ENCODE results near the gene GLIPR1L2. TPM values are rescaled to one million over a fixed set of nuclear protein-coding genes. Genes with fewer than 3 reads are reported as not detected.

GLIPR1L2 gene
- total RNA-seq, 1 experiment from 2014 or later = not detected

DNA sequence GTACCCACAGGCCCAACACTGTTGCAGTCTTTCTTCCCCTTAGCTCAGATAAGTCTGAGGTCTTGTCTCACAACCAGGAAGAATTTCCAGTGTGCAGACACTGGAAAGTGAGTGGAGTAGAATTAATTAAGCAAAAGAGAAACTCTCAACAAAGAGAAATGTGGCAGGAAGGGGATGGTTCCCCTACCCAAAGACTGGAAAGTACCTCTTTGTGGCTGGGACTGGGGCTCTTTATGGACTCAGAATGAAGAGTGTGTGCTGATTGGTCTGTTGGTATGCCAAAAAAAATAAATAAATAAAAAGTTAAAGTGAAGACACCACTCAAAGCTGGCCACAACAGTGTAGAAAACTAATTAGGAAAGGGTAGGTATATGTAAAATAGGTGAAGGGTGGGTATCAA is 30.0 kb upstream of the GLIPR1L2 start:
- BruUV-seq (replicated peaks) = no TSS peak
- Histone ChIP-seq H3K27ac (ENCODE audit: low read depth, low read length, poor library complexity, severe bottlenecking) (no peak overlapping the region), H3K4me3 (ENCODE audit: low read depth, low read length, poor library complexity, severe bottlenecking) (no peak overlapping the region), H3K9me3 (ENCODE audit: low read depth, low read length, poor library complexity, severe bottlenecking) (no peaks in the 10 kb centered on the region), H3K36me3 (ENCODE audit: insufficient read depth, low read length, poor library complexity, severe bottlenecking) (no peaks in the 10 kb centered on the region), H3K27me3 (replicated peaks; ENCODE audit: insufficient read depth, low read depth, low read length, poor library complexity) (no peaks in the 10 kb centered on the region), H3K4me1 (ENCODE audit: insufficient read depth, low read length, poor library complexity, severe bottlenecking) (peaks cover 6% of the 10 kb centered on the region)
- POLR2A ChIA-PET (ENCODE audit: low non-redundant PET) = no interaction called here
- CTCF ChIA-PET = no interaction called here
- no peak for DNase-seq (ENCODE audit: low spot score)
- intact Hi-C loops (cut with micrococcal nuclease; ENCODE audit: unreplicated experiment) = no loop called here
- TF ChIP-seq, protein P1, sequence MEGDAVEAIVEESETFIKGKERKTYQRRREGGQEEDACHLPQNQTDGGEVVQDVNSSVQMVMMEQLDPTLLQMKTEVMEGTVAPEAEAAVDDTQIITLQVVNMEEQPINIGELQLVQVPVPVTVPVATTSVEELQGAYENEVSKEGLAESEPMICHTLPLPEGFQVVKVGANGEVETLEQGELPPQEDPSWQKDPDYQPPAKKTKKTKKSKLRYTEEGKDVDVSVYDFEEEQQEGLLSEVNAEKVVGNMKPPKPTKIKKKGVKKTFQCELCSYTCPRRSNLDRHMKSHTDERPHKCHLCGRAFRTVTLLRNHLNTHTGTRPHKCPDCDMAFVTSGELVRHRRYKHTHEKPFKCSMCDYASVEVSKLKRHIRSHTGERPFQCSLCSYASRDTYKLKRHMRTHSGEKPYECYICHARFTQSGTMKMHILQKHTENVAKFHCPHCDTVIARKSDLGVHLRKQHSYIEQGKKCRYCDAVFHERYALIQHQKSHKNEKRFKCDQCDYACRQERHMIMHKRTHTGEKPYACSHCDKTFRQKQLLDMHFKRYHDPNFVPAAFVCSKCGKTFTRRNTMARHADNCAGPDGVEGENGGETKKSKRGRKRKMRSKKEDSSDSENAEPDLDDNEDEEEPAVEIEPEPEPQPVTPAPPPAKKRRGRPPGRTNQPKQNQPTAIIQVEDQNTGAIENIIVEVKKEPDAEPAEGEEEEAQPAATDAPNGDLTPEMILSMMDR (conservative IDR thresholded peaks at IDR 0.05; ENCODE audit: low read depth, low read length) = no peak
- no peak for TF ChIP-seq EZH2 (IDR thresholded peaks at IDR 0.05; ENCODE audit: borderline replicate concordance, low read depth, low read length, poor library complexity, severe bottlenecking)

DNA sequence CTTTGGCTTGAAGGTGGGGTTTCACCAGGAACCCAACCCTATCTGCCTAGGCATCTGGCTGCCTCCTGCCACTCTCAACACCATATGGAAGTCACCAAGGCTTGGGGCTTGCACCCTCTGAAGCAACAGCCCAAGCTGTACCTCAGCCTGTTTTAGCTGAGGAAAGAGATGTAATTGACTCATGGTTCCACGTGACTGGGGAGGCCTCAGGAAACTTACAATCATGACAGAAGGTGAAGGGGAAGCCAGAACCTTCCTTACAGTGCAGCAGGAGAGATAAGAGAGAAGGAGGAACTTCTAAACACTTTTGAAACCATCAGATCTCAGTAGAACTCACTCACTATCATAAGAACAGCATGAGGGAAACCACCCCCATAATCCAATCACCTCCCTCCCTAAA is 29.5 kb upstream of the GLIPR1L2 start:
- CTCF ChIA-PET = no interaction called here

DNA sequence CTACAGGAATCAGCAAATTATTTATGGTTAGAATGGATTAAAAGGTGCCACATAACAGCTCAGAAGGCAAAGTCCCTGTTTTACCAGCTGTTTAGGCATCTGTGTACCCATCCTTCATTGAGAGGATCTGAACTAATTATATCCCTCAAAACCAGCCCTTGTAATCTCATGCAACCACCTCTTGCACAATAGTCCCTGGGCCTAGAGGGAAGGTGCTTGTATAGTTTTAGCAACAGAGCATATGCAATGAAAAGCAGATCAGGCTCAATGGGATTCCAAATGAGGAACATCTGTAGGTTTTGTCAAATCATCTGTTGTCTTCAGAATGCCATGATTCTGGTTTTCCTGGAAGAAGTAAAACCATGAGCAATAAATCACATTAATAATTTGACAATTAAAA is 26.0 kb upstream of the GLIPR1L2 start:
- H3K36me3 ChIP-seq (ENCODE audit: insufficient read depth, low read length, poor library complexity, severe bottlenecking) = no peaks in the 10 kb centered on the region
- H3K27ac ChIP-seq (ENCODE audit: low read depth, low read length, poor library complexity, severe bottlenecking) = no peak overlapping the region
- no peaks in the 10 kb centered on the region for H3K9me3 ChIP-seq (ENCODE audit: low read depth, low read length, poor library complexity, severe bottlenecking)
- BruUV-seq (replicated peaks) = no TSS peak
- H3K4me3 ChIP-seq (ENCODE audit: low read depth, low read length, poor library complexity, severe bottlenecking) = no peak overlapping the region
- peaks cover 6% of the 10 kb centered on the region for H3K4me1 ChIP-seq (ENCODE audit: insufficient read depth, low read length, poor library complexity, severe bottlenecking)
- no peaks in the 10 kb centered on the region for H3K27me3 ChIP-seq (replicated peaks; ENCODE audit: insufficient read depth, low read depth, low read length, poor library complexity)
- CTCF ChIA-PET = no interaction called here
- TF ChIP-seq, protein P1 (conservative IDR thresholded peaks at IDR 0.05; ENCODE audit: low read depth, low read length) = no peak
- intact Hi-C loops (cut with micrococcal nuclease; ENCODE audit: unreplicated experiment) = no loop called here
- POLR2A ChIA-PET (ENCODE audit: low non-redundant PET) = no interaction called here
- DNase-seq (ENCODE audit: low spot score) = peak; percentile 64

More for the DNA sequence above, 29.5 kb upstream of the GLIPR1L2 start:
- Histone ChIP-seq H3K4me3 (ENCODE audit: low read depth, low read length, poor library complexity, severe bottlenecking) (no peak overlapping the region), H3K9me3 (ENCODE audit: low read depth, low read length, poor library complexity, severe bottlenecking) (no peaks in the 10 kb centered on the region), H3K27ac (ENCODE audit: low read depth, low read length, poor library complexity, severe bottlenecking) (no peak overlapping the region), H3K27me3 (replicated peaks; ENCODE audit: insufficient read depth, low read depth, low read length, poor library complexity) (no peaks in the 10 kb centered on the region), H3K4me1 (ENCODE audit: insufficient read depth, low read length, poor library complexity, severe bottlenecking) (peaks cover 6% of the 10 kb centered on the region), H3K36me3 (ENCODE audit: insufficient read depth, low read length, poor library complexity, severe bottlenecking) (no peaks in the 10 kb centered on the region)
- DNase-seq (ENCODE audit: low spot score) = no peak
- intact Hi-C loops (cut with micrococcal nuclease; ENCODE audit: unreplicated experiment) = no loop called here
- TF ChIP-seq, protein P1 (conservative IDR thresholded peaks at IDR 0.05; ENCODE audit: low read depth, low read length) = no peak
- TF ChIP-seq EZH2 (IDR thresholded peaks at IDR 0.05; ENCODE audit: borderline replicate concordance, low read depth, low read length, poor library complexity, severe bottlenecking) = no peak
- POLR2A ChIA-PET (ENCODE audit: low non-redundant PET) = no interaction called here
- BruUV-seq (replicated peaks) = no TSS peak

Measured in A673 (cell line).